T-helper 2 cell treated with Interferon-gamma antibody and Interleukin-4, amounts not matched to agents 5 μg/mL and 100 μg/mL, for 36 hours (primary cell): ENCODE data around the gene SEPTIN5.
A peak's percentile ranks its signal among the peaks of the same experiment; 100 is the strongest.

Source experiments
- DNase-seq: peaks from one replicate; pipeline ENCODE4 v3.0.0; 2021; ENCODE audit warnings: low spot score
- H3K27ac Mint-ChIP-seq: one replicate; pipeline ENCODE4 v1.8.0; 2021; ENCODE audit warnings: mild to moderate bottlenecking, mixed read lengths
- H3K27me3 Mint-ChIP-seq: one replicate; pipeline ENCODE4 v1.8.0; 2021; ENCODE audit warnings: low read depth, mixed read lengths
- H3K36me3 Mint-ChIP-seq: one replicate; pipeline ENCODE4 v1.8.0; 2021; ENCODE audit warnings: low read depth, mixed read lengths
- H3K4me1 Mint-ChIP-seq: one replicate; pipeline ENCODE4 v1.8.0; 2021; ENCODE audit warnings: low read depth, mixed read lengths
- H3K4me3 Mint-ChIP-seq: one replicate; pipeline ENCODE4 v1.8.0; 2022; ENCODE audit warnings: mild to moderate bottlenecking, moderate library complexity, mixed read lengths
- H3K9me3 Mint-ChIP-seq: one replicate; pipeline ENCODE4 v1.8.0; 2021; ENCODE audit warnings: mixed read lengths

Gene SEPTIN5

DNA sequence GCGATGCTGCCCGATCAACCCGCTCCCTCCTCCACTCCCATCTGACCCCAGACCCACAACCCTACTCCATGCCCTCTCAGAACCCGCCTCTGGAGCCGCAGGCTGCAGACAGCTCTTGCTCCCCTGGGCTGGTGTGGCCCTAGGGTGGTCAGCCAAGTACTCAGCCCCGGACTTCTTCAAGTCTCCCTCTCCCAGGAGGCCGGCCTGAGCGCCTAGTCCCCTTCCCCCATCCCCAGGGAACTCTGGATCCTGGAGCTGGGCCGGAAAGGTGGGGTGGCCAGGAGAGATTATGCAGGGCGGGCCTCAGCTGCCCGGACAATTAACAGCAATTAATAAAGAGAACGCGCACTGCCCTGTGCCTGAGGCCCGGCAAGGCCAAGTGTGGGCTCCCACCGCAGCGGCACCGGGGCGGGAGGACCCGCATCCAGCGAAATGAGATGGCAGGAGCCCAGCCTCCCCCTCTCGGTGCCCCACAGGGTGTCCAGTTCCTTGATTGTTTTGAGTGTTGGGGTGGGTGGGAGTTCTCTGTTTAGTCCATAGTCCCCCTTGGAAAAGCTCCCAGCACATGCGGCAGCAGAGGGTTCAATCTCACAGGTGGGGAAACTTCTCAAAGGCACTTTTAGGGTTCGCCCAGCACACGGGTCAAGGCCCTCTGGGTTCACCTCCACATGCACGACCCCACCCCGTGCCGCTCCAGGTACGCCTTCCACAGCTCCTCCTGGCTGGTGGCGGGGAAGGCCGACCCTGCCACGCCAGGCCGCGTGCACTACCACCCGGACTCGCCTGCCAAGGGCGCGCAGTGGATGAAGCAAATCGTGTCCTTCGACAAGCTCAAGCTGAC, 49.4 kb downstream of the SEPTIN5 start:
- H3K27me3 Mint-ChIP-seq: peaks cover 64% of the 10 kb centered on the region
- H3K36me3 Mint-ChIP-seq: peaks cover 2% of the 10 kb centered on the region
- H3K9me3 Mint-ChIP-seq: no peaks in the 10 kb centered on the region
- peaks cover 15% of the 10 kb centered on the region for H3K4me1 Mint-ChIP-seq
- no peak overlapping the region for H3K27ac Mint-ChIP-seq
- DNase-seq: no peak
- no peak overlapping the region for H3K4me3 Mint-ChIP-seq

DNA sequence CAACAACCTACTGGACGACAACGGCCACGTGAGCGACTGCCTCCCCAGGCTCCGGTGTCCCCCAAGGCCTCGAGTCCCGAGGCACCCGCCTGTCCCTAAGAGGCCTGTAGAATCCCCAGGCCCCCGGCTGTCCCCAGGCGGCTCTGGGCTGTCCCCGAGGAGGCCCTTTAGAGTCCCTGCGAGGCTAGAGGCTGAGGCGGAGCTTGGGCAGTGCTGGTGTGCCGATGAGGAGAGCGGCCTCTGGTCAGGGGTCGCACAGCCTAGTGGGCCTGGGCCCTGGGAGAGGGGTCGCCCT, 49.9 kb downstream of the SEPTIN5 start:
- DNase-seq: no peak
- Mint-ChIP-seq H3K4me3 (no peak overlapping the region), H3K36me3 (peaks cover 2% of the 10 kb centered on the region), H3K4me1 (peaks cover 15% of the 10 kb centered on the region), H3K27ac (no peak overlapping the region), H3K9me3 (no peaks in the 10 kb centered on the region), H3K27me3 (peaks cover 66% of the 10 kb centered on the region)

DNA sequence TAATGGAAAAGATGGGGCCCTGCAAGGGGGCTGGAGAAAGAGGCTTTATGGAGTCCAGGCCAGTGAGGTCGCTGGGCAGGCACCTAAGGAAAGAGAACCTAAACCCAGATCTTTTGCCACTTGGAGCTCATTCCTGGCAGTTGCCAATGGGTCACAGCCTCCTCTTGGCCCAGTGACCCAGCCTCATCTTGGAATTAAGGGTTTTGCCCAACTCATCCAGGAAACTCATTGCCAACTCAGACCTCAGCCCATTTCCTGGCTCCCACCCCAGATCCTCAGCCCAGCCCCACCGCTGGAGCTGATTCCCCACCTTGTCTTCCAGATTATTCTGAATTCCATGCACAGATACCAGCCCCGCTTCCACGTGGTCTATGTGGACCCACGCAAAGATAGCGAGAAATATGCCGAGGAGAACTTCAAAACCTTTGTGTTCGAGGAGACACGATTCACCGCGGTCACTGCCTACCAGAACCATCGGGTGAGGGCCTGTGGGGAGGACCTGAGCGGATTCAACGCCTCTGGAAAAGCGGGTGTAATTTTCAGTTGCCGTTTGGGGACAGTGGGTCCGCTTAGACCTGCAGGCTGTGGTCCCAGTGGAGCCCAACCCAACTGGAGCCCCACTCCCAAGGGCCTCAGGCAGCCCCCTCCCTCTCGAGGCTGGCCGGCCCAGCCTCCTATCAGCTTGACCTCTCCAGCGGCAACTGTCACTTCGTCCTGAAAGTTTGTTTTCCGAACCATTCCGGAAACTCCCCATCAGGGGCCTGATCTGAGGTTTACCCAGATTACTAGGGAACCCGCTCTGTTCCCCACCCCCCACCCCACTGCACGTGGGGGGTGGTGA, 50.6 kb downstream of the SEPTIN5 start:
- no peak overlapping the region for H3K27ac Mint-ChIP-seq
- no peak overlapping the region for H3K4me3 Mint-ChIP-seq
- H3K9me3 Mint-ChIP-seq: no peaks in the 10 kb centered on the region
- H3K27me3 Mint-ChIP-seq: peaks cover 66% of the 10 kb centered on the region
- peaks cover 11% of the 10 kb centered on the region for H3K4me1 Mint-ChIP-seq
- no peak for DNase-seq
- H3K36me3 Mint-ChIP-seq: peaks cover 2% of the 10 kb centered on the region

DNA sequence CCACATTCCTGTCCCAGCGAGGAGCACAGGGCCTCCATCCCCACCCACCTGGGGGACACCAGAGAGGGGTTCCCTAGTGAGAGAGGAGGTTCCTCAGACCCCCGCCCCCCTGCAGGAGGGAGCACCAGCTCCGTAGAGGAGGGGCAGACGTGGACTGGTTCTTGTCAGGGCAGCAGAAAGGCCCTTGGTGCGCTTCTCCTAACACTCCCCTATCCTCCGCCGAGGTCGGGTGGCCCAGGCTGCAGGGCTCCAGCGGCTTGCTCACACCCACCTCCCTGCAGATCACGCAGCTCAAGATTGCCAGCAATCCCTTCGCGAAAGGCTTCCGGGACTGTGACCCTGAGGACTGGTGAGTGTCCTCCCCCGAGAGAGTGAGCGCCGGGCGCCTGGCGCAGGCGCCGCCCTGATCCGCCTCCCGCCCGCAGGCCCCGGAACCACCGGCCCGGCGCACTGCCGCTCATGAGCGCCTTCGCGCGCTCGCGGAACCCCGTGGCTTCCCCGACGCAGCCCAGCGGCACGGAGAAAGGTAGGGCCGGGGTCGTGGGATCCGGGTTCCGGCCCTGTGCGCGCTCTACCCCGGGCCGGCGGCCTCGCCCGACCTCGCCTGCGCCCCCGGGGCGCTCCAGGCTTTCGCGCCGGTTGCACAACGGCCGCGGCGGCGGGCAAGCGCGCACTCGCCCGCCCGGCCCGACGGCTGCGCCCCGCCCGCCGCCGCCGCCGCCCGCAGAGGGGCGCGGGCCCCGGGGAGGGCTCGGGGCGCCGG, 51.4 kb downstream of the SEPTIN5 start:
- peak; percentile 11 for DNase-seq
- no peaks in the 10 kb centered on the region for H3K9me3 Mint-ChIP-seq
- H3K4me1 Mint-ChIP-seq: peaks cover 6% of the 10 kb centered on the region
- H3K27ac Mint-ChIP-seq: no peak overlapping the region
- peaks cover 66% of the 10 kb centered on the region for H3K27me3 Mint-ChIP-seq
- no peaks in the 10 kb centered on the region for H3K36me3 Mint-ChIP-seq
- peak overlapping the region; percentile 52 for H3K4me3 Mint-ChIP-seq

DNA sequence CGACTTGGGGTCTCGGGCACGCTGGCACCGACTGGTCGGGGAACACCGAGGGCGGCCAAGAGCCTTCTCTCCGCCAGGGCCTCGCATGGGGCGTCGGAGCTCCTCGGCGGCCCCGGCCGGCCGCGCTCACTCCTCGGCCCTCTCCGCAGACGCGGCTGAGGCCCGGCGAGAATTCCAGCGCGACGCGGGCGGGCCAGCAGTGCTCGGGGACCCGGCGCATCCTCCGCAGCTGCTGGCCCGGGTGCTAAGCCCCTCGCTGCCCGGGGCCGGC, 51.9 kb downstream of the SEPTIN5 start:
- H3K27ac Mint-ChIP-seq: no peak overlapping the region
- no peak for DNase-seq
- H3K9me3 Mint-ChIP-seq: no peaks in the 10 kb centered on the region
- no peaks in the 10 kb centered on the region for H3K36me3 Mint-ChIP-seq
- H3K4me1 Mint-ChIP-seq: peaks cover 6% of the 10 kb centered on the region
- peaks cover 66% of the 10 kb centered on the region for H3K27me3 Mint-ChIP-seq
- H3K4me3 Mint-ChIP-seq: no peak overlapping the region

DNA sequence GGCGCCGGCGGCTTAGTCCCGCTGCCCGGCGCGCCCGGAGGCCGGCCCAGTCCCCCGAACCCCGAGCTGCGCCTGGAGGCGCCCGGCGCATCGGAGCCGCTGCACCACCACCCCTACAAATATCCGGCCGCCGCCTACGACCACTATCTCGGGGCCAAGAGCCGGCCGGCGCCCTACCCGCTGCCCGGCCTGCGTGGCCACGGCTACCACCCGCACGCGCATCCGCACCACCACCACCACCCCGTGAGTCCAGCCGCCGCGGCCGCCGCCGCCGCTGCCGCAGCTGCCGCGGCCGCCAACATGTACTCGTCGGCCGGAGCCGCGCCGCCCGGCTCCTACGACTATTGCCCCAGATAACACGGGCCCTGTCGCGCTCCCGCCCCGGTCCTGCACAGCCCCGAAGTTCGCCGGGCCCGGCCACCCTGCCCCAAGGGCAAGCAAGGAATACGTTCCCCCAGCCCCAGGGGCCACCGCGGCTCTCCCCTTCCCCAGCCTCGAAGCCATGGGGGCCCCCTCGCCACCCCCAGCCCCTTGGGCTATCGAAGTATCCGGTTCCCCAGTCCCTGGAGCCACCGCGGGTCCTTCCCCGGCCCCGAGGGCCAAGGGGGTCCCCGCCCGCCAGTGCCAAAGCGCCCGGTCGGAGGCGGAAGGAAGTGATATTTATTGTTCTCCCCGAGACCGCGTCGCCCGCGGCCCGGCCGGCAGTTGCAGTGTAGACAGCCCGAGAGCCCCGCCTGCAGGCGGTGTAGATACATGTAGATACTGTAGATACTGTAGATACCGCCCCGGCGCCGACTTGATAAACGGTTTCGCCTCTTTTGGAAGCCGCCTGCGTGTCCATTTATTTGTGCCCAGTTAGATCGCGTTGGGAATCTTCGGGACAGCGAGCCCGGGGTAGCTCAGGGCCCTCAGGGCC, 52.5 kb downstream of the SEPTIN5 start:
- Mint-ChIP-seq H3K27me3 (peaks cover 63% of the 10 kb centered on the region), H3K27ac (no peak overlapping the region), H3K4me1 (peaks cover 5% of the 10 kb centered on the region), H3K4me3 (peak overlapping the region; percentile 46), H3K9me3 (no peaks in the 10 kb centered on the region), H3K36me3 (no peaks in the 10 kb centered on the region)
- peak; percentile 53 for DNase-seq

DNA sequence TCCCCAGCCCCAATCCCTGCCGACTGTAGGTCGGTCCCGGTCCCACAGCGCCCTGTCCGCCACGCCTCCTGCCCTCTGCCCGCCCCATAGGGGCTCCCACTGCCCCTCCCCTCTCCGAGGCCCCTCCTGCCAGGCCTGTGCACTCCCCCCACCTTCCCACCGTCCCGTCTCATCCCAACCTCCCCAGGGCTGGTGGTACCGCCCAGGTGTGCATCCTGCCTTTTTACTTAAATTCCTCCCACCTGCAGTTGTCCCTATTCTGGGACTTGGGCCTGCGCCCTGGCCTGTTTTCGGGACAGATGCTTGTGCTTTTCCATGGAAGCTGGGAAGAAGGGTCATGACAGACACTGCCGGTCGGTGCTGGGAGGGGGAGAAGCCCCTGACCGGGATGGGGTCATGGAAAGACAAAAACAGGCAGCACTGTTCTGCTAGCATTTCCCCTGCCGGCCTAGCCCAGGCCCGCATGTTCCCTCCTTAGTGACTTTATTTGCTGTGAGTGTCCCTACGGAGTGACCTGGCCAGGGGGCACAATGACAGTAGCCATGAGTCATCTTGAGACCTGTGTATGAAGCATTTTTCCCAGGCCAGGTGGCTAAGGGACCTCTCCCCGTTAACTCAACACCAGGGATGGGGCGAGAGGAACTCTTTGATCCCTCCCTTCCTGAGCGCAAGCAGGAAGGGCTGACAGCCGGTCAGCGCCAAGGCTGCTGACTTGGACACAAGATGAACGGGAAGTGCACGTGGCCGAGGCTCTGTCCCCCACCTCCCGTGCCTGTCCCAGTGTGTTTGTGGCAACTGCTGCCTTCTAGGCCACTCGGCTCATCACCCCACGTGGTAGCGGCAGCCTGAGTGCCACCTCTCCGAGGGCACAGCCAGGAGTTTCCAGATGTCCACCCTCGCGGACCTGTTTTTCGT, 53.4 kb downstream of the SEPTIN5 start:
- Mint-ChIP-seq H3K27ac (no peak overlapping the region), H3K27me3 (peaks cover 60% of the 10 kb centered on the region)
- DNase-seq: no peak

DNA sequence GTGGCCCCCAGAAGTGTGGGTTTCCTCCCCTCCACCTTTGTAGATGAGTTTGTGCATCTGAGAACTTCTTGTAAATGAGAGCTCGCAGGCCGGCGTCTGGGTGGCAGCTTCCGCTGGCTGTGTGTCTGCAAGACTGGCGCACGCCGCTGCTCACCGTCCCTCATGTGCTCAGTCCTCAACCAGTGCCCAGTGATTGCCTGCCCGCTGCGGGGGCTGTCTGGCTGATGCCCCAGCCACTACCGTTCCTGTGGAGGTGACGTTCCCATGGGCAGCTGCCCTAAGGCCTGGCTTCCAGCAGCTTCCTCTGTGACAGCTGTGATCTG, 55.1 kb downstream of the SEPTIN5 start:
- DNase-seq: no peak
- Mint-ChIP-seq H3K9me3 (no peaks in the 10 kb centered on the region), H3K27me3 (peaks cover 57% of the 10 kb centered on the region), H3K4me3 (no peak overlapping the region), H3K4me1 (peaks cover 5% of the 10 kb centered on the region), H3K27ac (no peak overlapping the region), H3K36me3 (no peaks in the 10 kb centered on the region)

More for the DNA sequence above, 53.4 kb downstream of the SEPTIN5 start:
- H3K36me3 Mint-ChIP-seq: no peaks in the 10 kb centered on the region
- peak overlapping the region; percentile 54 for H3K4me3 Mint-ChIP-seq
- peaks cover 5% of the 10 kb centered on the region for H3K4me1 Mint-ChIP-seq
- no peaks in the 10 kb centered on the region for H3K9me3 Mint-ChIP-seq

DNA sequence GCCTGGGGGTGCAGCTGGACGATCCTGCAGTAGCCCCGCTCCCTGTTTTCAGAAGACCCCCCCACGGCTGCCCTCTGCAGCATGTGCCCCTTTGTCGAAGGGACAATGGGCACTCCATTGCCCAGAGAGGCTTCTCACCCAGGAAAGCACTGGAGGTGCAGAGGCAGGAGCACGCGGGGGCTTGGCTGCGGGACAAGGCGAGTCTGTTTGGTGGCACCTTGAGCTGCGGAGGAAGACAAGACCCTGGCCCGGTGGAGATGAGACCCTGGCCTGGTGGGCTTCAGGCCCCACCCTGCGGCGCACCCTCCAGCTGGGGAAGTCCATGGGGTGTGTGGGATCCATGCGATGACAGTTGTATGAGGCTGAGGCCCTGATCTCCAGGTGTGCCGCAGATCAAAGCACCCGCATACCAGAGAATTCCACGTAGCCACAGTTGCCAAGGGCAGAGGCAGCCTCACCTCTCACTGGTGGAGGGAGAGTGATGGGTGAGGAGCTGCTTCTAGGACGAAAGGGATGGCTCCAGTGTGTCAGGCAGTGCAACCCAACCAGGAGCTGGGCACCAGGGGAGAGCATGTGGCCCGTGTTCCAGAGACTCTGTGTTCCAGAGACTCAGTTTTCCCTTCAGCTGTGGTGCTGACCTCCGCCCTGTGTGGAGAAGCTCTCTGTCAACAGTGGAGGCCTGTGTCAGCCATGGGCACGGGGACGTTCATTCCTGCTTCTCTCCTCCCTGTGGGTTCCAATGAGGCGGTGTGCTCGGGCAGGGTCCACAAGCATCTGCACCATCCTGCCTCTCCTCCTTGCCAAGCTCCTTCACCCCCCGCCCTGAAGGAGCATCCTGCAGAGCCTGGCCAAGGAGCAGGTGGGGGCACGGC, 56.3 kb downstream of the SEPTIN5 start:
- DNase-seq: no peak
- no peak overlapping the region for H3K27ac Mint-ChIP-seq
- H3K27me3 Mint-ChIP-seq: peaks cover 50% of the 10 kb centered on the region
- H3K9me3 Mint-ChIP-seq: no peaks in the 10 kb centered on the region
- no peak overlapping the region for H3K4me3 Mint-ChIP-seq
- H3K4me1 Mint-ChIP-seq: peaks cover 4% of the 10 kb centered on the region
- no peaks in the 10 kb centered on the region for H3K36me3 Mint-ChIP-seq

DNA sequence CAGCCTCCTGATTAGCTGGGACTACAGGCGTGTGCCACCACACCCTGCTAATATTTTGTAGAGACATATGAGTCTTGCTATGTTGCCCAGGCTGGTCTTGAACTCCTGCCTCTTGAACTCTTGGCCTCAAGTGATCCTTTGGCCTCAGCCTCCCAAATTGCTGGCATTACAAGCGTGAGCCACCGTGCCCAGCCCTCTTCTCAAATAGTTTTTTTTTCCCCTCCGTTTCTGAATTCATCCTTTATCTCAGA, 58.0 kb downstream of the SEPTIN5 start:
- Mint-ChIP-seq H3K27ac (no peak overlapping the region), H3K4me1 (peaks cover 5% of the 10 kb centered on the region), H3K9me3 (no peaks in the 10 kb centered on the region), H3K4me3 (no peak overlapping the region), H3K36me3 (no peaks in the 10 kb centered on the region), H3K27me3 (peaks cover 45% of the 10 kb centered on the region)
- no peak for DNase-seq
